Measurements from ENCODE around the gene GARNL3. TPM values are rescaled to one million over a fixed set of nuclear protein-coding genes. Genes with fewer than 3 reads are reported as not detected.

GARNL3 gene
- total RNA-seq, 1 donor = 5.8 TPM

- Histone ChIP-seq H2AFZ (ENCODE audit: low read length) (no peak overlapping the region), H3K27ac (ENCODE audit: low read depth, low read length) (no peak overlapping the region), H3K9me3 (ENCODE audit: low read depth, low read length) (no peaks in the 10 kb centered on the region), H3K4me3 (ENCODE audit: insufficient read depth, low read length) (no peak overlapping the region), H3K36me3 (ENCODE audit: insufficient read depth, low read length) (no peaks in the 10 kb centered on the region), H3K27me3 (ENCODE audit: insufficient read depth, low read length) (peaks cover 2% of the 10 kb centered on the region), H3K4me1 (ENCODE audit: insufficient read depth, low read length) (no peaks in the 10 kb centered on the region), H3K4me2 (ENCODE audit: insufficient read depth, low read length) (no peak overlapping the region), H3K79me2 (ENCODE audit: insufficient read depth, low read length) (no peaks in the 10 kb centered on the region), H4K20me1 (ENCODE audit: insufficient read depth, low read length) (no peaks in the 10 kb centered on the region)
- TF ChIP-seq, protein P1, sequence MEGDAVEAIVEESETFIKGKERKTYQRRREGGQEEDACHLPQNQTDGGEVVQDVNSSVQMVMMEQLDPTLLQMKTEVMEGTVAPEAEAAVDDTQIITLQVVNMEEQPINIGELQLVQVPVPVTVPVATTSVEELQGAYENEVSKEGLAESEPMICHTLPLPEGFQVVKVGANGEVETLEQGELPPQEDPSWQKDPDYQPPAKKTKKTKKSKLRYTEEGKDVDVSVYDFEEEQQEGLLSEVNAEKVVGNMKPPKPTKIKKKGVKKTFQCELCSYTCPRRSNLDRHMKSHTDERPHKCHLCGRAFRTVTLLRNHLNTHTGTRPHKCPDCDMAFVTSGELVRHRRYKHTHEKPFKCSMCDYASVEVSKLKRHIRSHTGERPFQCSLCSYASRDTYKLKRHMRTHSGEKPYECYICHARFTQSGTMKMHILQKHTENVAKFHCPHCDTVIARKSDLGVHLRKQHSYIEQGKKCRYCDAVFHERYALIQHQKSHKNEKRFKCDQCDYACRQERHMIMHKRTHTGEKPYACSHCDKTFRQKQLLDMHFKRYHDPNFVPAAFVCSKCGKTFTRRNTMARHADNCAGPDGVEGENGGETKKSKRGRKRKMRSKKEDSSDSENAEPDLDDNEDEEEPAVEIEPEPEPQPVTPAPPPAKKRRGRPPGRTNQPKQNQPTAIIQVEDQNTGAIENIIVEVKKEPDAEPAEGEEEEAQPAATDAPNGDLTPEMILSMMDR (IDR thresholded peaks at IDR 0.05; ENCODE audit: extremely low read depth, low read depth, low read length) = no peak
- DNase-seq (ENCODE audit: insufficient read length, low spot score, missing footprints) = no peak
Measured at GRCh38 chr9:127269449-127269848, 4.9 kb downstream of the GARNL3 start.

DNA sequence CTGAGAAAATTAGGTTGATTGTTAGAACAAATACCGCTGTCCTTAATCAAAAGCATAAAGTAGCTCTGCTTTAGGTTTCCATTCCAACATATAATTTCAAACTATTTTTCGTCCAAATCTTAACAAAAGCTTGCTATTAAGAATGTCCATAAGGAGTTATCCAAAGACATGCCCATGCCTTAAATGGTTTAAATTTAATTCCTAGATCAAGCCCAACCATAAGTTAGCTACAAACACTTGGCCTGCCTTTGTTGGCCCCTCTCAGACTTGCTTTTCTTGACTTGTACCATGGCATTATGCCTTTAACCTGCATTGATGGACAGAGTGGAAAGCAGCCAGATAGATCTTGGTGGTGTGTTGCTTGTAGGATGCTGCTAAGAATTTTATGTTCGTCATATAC, 8.8 kb downstream of the GARNL3 start:
- Histone ChIP-seq H4K20me1 (ENCODE audit: insufficient read depth, low read length) (no peaks in the 10 kb centered on the region), H3K79me2 (ENCODE audit: insufficient read depth, low read length) (no peaks in the 10 kb centered on the region), H3K36me3 (ENCODE audit: insufficient read depth, low read length) (no peaks in the 10 kb centered on the region), H3K27me3 (ENCODE audit: insufficient read depth, low read length) (peaks cover 2% of the 10 kb centered on the region), H2AFZ (ENCODE audit: low read length) (no peak overlapping the region), H3K27ac (ENCODE audit: low read depth, low read length) (no peak overlapping the region), H3K4me1 (ENCODE audit: insufficient read depth, low read length) (no peaks in the 10 kb centered on the region), H3K4me2 (ENCODE audit: insufficient read depth, low read length) (no peak overlapping the region), H3K4me3 (ENCODE audit: insufficient read depth, low read length) (no peak overlapping the region), H3K9me3 (ENCODE audit: low read depth, low read length) (no peaks in the 10 kb centered on the region)
- TF ChIP-seq, protein P1 (IDR thresholded peaks at IDR 0.05; ENCODE audit: extremely low read depth, low read depth, low read length) = no peak
- no peak for DNase-seq (ENCODE audit: insufficient read length, low spot score, missing footprints)

DNA sequence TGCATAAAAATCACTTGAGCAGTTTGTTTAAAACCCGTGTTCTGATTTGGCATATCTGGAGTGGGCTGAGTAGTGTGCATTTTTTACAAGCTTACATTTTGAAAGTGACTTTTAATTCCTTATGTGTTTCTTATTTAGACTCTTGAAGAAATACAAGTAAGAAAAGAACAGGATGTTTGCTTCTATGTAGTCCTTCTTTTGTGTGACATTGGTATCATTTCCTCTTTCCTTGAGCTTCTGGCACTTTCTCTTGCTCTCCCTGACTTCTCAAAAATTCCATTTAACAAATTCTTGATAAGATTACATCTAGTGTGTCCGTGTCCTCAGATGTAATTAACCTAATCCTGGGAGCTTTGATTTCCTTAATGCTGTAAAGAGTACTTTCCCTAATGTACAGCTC, 12.5 kb downstream of the GARNL3 start:
- Histone ChIP-seq H4K20me1 (ENCODE audit: insufficient read depth, low read length) (no peaks in the 10 kb centered on the region), H3K4me2 (ENCODE audit: insufficient read depth, low read length) (no peak overlapping the region), H3K27ac (ENCODE audit: low read depth, low read length) (no peak overlapping the region), H3K79me2 (ENCODE audit: insufficient read depth, low read length) (no peaks in the 10 kb centered on the region), H2AFZ (ENCODE audit: low read length) (no peak overlapping the region), H3K4me1 (ENCODE audit: insufficient read depth, low read length) (no peaks in the 10 kb centered on the region), H3K27me3 (ENCODE audit: insufficient read depth, low read length) (no peaks in the 10 kb centered on the region), H3K36me3 (ENCODE audit: insufficient read depth, low read length) (no peaks in the 10 kb centered on the region), H3K9me3 (ENCODE audit: low read depth, low read length) (no peaks in the 10 kb centered on the region), H3K4me3 (ENCODE audit: insufficient read depth, low read length) (no peak overlapping the region)
- no peak for DNase-seq (ENCODE audit: insufficient read length, low spot score, missing footprints)
- TF ChIP-seq, protein P1 (IDR thresholded peaks at IDR 0.05; ENCODE audit: extremely low read depth, low read depth, low read length) = no peak

GRCh38 chr9:127277770-127278169, 13.2 kb downstream of the GARNL3 start:
- Histone ChIP-seq H2AFZ (ENCODE audit: low read length) (no peak overlapping the region), H3K4me2 (ENCODE audit: insufficient read depth, low read length) (no peak overlapping the region), H3K27ac (ENCODE audit: low read depth, low read length) (no peak overlapping the region), H3K4me1 (ENCODE audit: insufficient read depth, low read length) (no peaks in the 10 kb centered on the region), H4K20me1 (ENCODE audit: insufficient read depth, low read length) (no peaks in the 10 kb centered on the region), H3K4me3 (ENCODE audit: insufficient read depth, low read length) (no peak overlapping the region), H3K79me2 (ENCODE audit: insufficient read depth, low read length) (no peaks in the 10 kb centered on the region), H3K27me3 (ENCODE audit: insufficient read depth, low read length) (no peaks in the 10 kb centered on the region), H3K36me3 (ENCODE audit: insufficient read depth, low read length) (no peaks in the 10 kb centered on the region), H3K9me3 (ENCODE audit: low read depth, low read length) (no peaks in the 10 kb centered on the region)
- TF ChIP-seq, protein P1 (IDR thresholded peaks at IDR 0.05; ENCODE audit: extremely low read depth, low read depth, low read length) = no peak
- no peak for DNase-seq (ENCODE audit: insufficient read length, low spot score, missing footprints)

All from osteoblast (primary cell).